ENCODE data around the gene KLHDC10.
"Not testable (repeated sequence)": the region's sequence is repeated elsewhere in the genome, so short reads cannot be mapped to it uniquely, and the experiment has no call there.

KLHDC10 gene, protein sequence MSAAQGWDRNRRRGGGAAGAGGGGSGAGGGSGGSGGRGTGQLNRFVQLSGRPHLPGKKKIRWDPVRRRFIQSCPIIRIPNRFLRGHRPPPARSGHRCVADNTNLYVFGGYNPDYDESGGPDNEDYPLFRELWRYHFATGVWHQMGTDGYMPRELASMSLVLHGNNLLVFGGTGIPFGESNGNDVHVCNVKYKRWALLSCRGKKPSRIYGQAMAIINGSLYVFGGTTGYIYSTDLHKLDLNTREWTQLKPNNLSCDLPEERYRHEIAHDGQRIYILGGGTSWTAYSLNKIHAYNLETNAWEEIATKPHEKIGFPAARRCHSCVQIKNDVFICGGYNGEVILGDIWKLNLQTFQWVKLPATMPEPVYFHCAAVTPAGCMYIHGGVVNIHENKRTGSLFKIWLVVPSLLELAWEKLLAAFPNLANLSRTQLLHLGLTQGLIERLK

GRCh38 chr7:130069978-130070860, at the start of gene KLHDC10:
KLHDC10 (plus strand) TSS chr7:130070534; CDS start chr7:130070644, 110 bp downstream.
- DNase-seq (ENCODE audit: low spot score) = peak; percentile 99

DNA sequence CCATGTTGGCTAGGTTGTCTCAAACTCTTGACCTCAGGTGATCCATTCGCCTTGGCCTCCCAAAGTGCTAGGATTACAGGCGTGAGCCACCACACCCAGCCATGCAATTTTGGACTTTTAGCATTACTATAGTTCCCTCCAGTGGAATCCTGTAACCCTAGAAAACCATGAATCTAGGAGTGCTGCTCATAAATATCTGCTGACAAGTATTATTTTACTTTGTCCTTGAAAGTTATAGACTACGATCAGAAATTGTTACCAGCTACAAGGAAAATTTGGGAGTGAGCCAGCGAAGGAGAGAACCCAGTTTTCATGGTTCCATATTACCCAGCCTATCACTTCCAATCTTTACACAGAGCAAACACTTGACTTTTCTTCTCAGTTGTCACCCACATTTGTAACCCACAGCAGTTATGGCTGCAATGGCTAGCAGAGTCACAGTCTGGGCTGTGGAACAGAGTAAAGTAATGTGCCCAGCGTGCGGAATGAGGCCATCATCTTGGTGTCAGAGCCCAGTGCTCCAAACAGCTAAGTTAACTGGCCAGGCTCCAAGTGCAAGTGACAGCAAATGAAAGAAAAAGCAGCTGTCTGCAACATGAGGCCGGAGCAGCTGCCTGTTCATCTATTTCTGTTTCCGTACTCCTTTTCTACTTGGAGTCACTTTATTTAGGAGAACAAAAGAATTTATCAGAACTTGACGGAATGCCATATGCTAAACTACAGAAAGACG, 49.1 kb upstream of the KLHDC10 start:
- no peak for DNase-seq (ENCODE audit: low spot score)

DNA sequence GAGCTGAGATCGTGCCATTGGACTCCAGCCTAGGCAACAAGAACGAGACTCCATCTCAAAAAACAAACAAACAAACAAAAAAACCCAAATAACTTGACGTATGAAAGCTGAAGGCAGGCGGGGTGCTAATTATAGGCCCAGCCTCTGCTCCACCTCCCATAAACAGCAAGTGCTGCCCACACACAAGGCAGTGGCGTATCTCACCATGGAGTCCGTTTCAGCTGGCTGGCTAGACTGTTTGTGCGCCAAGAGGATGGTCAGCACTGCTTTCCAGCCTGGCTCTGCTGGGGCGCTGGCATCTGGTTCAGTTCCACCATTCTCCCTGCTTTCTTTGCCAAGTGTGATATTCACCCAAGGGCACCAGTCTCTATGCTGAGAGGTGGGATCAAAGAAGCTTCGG, 48.2 kb upstream of the KLHDC10 start:
- no peak for DNase-seq (ENCODE audit: low spot score)

- DNase-seq (ENCODE audit: low spot score) = peak; percentile 81
These were observed 47.6 kb upstream of the KLHDC10 start for GRCh38 chr7:130022623-130023175.

DNA sequence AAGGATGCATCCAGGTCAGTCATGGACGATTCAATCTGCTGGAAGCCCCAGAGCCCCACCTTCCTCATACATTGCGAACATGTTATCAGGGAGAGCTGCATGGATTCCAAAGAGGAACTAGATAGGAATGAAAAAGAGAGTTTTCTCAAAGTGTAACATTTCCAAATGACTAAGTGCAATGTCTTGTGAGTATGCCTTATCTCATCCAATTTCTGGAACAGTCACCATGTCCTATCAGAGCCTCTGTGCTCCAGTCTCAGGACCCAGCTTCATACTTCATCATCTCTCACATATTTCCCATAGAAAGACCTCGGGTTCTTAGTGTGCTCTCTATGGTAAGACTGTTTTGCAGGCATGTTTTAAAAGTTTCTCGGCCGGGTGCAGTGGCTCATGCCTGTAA, 45.9 kb upstream of the KLHDC10 start:
- DNase-seq (ENCODE audit: low spot score) = peak; percentile 32

- no peak for DNase-seq (ENCODE audit: low spot score)
These were observed 37.6 kb upstream of the KLHDC10 start for GRCh38 chr7:130032698-130033097.

DNA sequence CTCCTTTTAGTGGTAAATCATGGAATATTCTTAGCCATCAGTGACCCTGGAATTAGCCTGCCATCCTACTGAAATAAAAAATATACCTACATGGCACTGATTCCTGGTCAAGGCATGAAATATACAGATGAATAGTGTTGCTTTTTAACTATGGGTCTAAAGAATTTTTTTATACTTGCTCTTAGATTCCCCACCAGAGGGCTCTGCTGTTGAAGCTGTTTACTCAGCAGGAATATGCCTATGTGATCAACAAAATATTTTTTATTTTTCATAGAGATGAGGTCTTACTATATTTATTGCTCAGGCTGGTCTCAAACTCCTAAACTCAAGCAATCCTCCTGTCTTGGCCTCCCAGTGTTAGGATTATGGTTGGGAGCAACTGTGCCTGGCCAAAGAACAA, 32.6 kb upstream of the KLHDC10 start:
- peak; percentile 58 for DNase-seq (ENCODE audit: low spot score)

- DNase-seq (ENCODE audit: low spot score) = no peak
These were observed 29.8 kb upstream of the KLHDC10 start for GRCh38 chr7:130040576-130040975.

GRCh38 chr7:130047831-130048230, 22.5 kb upstream of the KLHDC10 start:
- no peak for DNase-seq (ENCODE audit: low spot score)

DNA sequence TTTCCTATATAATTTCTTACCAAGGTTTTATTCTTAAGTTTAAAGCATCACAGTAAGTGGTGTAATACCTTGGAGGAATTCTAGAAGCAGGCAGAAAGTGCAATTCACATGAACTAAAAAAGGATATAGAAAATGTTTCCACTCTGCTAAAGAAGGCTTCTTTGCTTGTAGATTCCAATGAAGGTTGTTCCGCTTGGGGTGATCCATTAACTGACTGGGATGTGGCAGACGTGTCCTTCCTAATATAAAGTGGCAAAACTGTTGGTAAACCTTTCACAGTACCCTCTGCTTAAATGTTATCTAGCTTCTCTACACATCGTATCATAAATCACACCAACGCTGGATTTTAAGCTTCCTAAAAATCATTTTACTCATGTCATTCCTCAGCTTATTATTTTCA, 21.4 kb upstream of the KLHDC10 start:
- no peak for DNase-seq (ENCODE audit: low spot score)

- DNase-seq (ENCODE audit: low spot score) = not testable (repeated sequence)
These were observed 18.1 kb upstream of the KLHDC10 start for GRCh38 chr7:130052250-130052649.

DNA sequence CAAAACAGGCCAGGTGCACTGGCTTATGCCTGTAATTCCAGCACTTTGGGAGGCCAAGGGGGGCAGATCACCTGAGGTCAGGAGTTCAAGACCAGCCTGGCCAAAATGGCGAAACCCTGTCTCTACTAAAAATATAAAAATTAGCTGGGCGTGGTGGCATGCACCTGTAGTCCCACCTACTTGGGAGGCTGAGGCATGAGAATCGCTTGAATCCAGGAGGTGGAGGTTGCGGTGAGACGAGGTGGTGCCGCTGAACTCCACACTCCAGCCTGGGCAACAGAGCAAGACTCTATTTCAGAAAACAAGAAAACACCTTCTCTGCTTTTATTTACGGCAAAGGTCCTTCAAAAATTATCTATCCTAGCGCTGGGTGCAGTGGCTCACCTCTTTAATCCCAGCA, 15.1 kb upstream of the KLHDC10 start:
- DNase-seq (ENCODE audit: low spot score) = not testable (repeated sequence)

GRCh38 chr7:130062246-130062645, 8.1 kb upstream of the KLHDC10 start:
- DNase-seq (ENCODE audit: low spot score) = no peak

- peak; percentile 63 for DNase-seq (ENCODE audit: low spot score)
These were observed 7.3 kb upstream of the KLHDC10 start for GRCh38 chr7:130063036-130063435.

DNA sequence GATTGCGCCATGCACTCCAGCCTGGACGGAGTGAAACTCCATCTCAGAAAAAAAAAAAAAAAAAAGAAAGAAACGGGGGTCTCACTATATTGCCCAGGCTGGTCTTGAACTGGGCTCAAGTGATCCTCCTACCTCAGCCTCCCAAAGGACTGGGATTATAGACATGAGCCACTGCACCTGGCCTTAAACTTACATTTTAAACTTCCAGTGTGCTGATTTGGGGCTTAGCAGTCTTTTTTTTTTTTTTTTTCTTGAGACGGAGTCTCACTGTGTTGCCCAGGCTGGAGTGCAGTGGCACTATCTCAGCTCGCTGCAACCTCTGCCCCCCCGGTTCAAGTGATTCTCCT, 5.8 kb upstream of the KLHDC10 start:
- DNase-seq (ENCODE audit: low spot score) = not testable (repeated sequence)

DNA sequence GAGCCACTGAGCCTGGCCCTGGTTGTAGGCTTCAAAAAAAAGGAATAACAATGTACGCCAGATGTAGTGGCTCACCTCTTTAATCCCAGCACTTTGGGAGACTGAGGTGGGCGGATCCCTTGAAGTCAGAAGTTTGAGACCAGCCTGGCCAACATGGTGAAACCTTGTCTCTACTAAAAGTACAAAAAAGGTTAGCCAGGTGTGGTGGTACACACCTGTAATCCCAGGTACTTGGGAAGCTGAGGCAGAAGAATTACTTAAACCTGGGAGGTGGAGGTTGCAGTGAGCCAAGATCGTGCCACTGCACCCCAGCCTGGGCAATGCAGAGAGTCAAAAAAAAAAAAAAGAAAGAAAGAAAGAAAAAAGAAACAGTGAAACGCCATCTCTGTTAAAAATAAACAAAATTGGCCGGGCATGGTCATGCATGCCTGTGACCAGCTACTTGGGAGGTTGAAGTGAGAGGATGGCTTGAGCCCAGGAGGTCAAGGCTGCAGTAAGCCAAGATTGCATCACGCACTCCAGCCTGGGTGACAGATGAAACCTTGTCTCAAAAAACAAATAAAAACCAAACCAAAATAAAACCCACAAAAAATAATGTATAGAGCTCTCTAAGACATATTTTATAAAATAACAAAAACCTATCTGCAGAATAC, 4.7 kb upstream of the KLHDC10 start:
- DNase-seq (ENCODE audit: low spot score) = no peak

- no peak for DNase-seq (ENCODE audit: low spot score)
These were observed 956 bp upstream of the KLHDC10 start for GRCh38 chr7:130069179-130069977.

DNA sequence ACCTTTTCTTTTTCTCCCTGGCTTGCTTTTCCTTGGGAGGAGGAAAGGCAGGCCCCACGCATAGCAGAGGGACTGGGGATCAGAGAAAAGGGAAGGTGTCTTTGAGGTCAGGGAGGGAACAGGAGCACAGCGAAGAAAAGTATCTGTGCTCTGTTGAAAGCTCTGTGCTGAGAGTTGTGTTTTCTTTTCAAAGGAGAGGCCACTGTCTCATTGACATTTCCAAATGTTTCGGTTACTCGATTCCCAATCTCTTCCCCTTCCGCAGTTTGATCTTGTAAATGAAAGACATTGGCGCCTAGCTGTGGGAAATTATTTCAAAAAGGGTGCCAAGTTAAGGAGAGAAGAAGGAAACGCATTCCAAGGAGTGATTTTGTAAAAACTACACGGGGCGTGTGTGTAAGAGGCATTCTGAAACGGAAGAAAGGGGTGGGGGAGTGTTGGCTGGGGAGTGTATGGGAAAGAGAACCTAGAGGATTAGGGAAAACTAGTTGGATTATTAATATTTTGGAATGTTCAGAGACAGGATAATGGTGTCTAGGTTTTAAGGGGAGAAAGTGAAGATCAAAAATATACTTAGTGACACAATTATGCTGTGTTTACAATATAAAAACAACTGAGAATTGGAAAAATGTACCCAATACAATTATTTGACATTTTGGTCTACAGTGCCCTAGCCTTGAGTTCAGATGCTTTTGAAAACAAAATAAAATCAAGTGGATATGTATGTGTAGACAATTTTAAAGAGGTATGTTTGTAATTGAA, 708 bp downstream of the KLHDC10 start:
- peak; percentile 54 for DNase-seq (ENCODE audit: low spot score)

DNA sequence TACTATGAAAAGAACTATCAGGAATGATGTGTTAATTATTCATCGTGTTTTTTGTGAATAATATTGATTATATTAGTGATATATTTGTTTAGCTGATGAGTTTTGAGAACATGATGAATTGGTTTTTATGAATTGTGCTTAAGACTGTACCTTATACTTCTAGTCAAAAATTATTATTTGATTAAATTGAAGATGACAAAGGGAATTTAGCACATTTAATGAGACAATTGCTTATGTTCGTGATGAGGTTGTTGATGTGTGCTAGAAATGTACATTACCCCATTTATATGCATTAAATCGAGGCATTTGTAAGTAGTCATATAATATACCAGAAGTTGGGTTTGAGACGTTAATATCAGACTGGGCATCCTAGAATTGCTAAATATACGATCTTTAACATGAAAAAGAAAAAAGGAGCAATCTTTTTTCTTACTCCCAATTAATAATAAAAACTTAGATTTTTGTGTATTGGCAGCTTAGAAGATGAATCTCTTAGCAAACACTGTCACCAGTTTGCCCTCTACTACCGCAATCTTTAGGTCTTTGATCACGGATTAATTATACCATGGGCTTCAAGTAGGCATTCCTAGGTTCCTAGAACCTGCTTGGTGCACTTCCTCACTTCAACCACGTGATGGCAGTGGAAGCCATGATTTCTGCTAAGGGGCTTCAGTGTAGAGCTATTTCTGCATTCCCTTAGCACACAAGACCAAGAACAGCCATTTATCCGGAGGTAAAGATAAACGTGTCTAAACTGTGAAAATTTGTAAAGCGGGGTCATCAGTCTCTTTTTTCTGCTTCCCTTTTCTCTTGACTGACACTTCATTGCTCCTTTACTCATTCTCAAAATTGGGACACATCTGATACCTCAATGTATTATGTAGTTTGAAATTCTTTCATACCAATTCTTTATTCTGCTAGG, 1.6 kb downstream of the KLHDC10 start:
- DNase-seq (ENCODE audit: low spot score) = peak; percentile 94
